ENCODE data around the gene A2M. TPM values are rescaled to one million over a fixed set of nuclear protein-coding genes. Genes with fewer than 3 reads are reported as not detected.

The A2M gene
- total RNA-seq, 1 experiment from 2014 or later: 1.2 TPM

DNA sequence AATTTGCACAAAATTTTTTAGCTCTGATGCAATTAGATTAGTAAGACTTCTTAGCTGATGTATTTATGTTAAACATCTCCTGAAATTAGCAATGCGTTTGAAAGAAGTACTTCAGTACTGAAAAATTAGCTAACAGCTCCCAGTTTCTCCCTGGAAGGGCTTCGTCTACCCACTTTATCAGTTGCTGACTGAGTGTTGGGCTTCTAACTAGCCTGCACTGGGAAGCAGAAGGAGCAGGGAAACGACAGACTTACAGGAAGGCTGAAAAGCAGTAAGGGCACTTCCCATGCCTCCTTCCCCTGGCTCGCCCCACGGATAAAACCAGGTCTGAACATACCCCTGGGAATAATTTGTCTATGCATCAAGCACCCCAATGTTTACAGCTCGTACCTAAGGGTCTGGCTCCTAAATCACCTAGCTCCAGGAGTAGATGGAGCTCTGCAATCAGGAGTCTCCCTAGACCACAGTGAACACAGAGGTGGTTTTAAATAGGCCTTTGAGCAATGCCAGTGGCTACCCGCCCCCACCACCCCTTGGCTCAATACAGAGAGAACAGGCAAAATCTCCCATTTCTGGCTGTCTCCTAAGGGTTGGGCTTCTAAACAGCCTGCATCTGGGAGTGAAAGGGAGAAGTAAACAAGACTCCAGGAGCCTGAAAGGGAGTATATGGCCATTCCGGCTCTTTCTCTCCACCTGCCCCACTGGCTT, 23.7 kb downstream of the A2M start:
- H3K4ac ChIP-seq (ENCODE audit: low read depth, low read length): no peak overlapping the region
- peaks cover 3 to 4% of the 10 kb centered on the region in 2 experiments; a peak in 1 of 4 replicates for H3K4me1 Mint-ChIP-seq
- H3T11ph ChIP-seq (ENCODE audit: low read length): no peak overlapping the region
- H3K4me1 ChIP-seq (ENCODE audit: insufficient read depth, low read length): no peaks in the 10 kb centered on the region
- WGBS (ENCODE audit: extremely low coverage, insufficient read length, low lambda C conversion rate): no CpG with 5 or more reads among the region's 8 CpGs
- TF ChIP-seq, protein P1, sequence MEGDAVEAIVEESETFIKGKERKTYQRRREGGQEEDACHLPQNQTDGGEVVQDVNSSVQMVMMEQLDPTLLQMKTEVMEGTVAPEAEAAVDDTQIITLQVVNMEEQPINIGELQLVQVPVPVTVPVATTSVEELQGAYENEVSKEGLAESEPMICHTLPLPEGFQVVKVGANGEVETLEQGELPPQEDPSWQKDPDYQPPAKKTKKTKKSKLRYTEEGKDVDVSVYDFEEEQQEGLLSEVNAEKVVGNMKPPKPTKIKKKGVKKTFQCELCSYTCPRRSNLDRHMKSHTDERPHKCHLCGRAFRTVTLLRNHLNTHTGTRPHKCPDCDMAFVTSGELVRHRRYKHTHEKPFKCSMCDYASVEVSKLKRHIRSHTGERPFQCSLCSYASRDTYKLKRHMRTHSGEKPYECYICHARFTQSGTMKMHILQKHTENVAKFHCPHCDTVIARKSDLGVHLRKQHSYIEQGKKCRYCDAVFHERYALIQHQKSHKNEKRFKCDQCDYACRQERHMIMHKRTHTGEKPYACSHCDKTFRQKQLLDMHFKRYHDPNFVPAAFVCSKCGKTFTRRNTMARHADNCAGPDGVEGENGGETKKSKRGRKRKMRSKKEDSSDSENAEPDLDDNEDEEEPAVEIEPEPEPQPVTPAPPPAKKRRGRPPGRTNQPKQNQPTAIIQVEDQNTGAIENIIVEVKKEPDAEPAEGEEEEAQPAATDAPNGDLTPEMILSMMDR (conservative IDR thresholded peaks at IDR 0.05): no peak
- H4K20me1 ChIP-seq (ENCODE audit: control insufficient read depth, insufficient read depth, insufficient read length): no peaks in the 10 kb centered on the region
- H4K91ac ChIP-seq (ENCODE audit: insufficient read length, low read depth, low read length): no peak overlapping the region
- H2BK120ac ChIP-seq (ENCODE audit: low read depth, low read length, poor library complexity, severe bottlenecking): no peak overlapping the region
- no peak overlapping the region for H2BK20ac ChIP-seq (ENCODE audit: low read depth, low read length, poor library complexity, severe bottlenecking)
- H3K23ac ChIP-seq (ENCODE audit: insufficient read length, low read depth, low read length): no peak overlapping the region
- H4K8ac ChIP-seq (replicated peaks; ENCODE audit: insufficient read length, low read depth, low read length): no peak overlapping the region
- H3K18ac ChIP-seq (ENCODE audit: insufficient read length, low read depth, low read length): no peak overlapping the region
- H2AK5ac ChIP-seq (ENCODE audit: insufficient read length, low read length): no peak overlapping the region
- no peak overlapping the region for H3K56ac ChIP-seq (ENCODE audit: insufficient read length, low read depth, low read length)
- H2AFZ ChIP-seq (ENCODE audit: low read length): no peak overlapping the region
- no peak overlapping the region for H3K27ac ChIP-seq (ENCODE audit: insufficient read length, low read depth, low read length)
- no peaks in the 10 kb centered on the region; the same call in 1 of the 2 replicates for H3K27me3 Mint-ChIP-seq (ENCODE audit: low read depth)
- H3K79me1 ChIP-seq (ENCODE audit: insufficient read depth, low read depth, low read length, poor library complexity, severe bottlenecking): no peaks in the 10 kb centered on the region
- H3K27ac Mint-ChIP-seq: peak overlapping the region in 2 of 3 experiments; percentile 29 to 33; a peak in 1 of 7 replicates
- H4K5ac ChIP-seq (ENCODE audit: insufficient read length, low read depth, low read length): no peak overlapping the region
- H3K27me3 ChIP-seq (ENCODE audit: insufficient read depth, low read length): no peaks in the 10 kb centered on the region
- H2BK12ac ChIP-seq (ENCODE audit: insufficient read length, low read depth, low read length): no peak overlapping the region
- H3K36me3 Mint-ChIP-seq (ENCODE audit: insufficient read depth in 1 of 3, low read depth in 3 of 3): no peaks in the 10 kb centered on the region
- no peak overlapping the region for H3K14ac ChIP-seq (ENCODE audit: insufficient read depth, low read length)
- H3K9me3 ChIP-seq (ENCODE audit: control insufficient read depth, low read depth, low read length): no peaks in the 10 kb centered on the region
- H3K23me2 ChIP-seq (ENCODE audit: insufficient read length, low read depth, low read length, poor library complexity, severe bottlenecking): no peaks in the 10 kb centered on the region
- no peak overlapping the region for H2BK15ac ChIP-seq (ENCODE audit: low read depth, low read length)
- H3K9ac ChIP-seq (ENCODE audit: extremely low read depth, insufficient read length, low read length): no peak overlapping the region
- no peaks in the 10 kb centered on the region for H3K79me2 ChIP-seq (ENCODE audit: insufficient read depth, low read length)
- no peak overlapping the region for H2BK5ac ChIP-seq (ENCODE audit: insufficient read length, low read length)
- DNase-seq: no peak
- H3K4me2 ChIP-seq (ENCODE audit: insufficient read depth, insufficient read length, low read length): no peak overlapping the region
- no peak overlapping the region for H3K4me3 Mint-ChIP-seq
- no peaks in the 10 kb centered on the region for H3K9me3 Mint-ChIP-seq

Measured in H9 (cell line).